Measurements from ENCODE around the gene POLR3B.

Gene POLR3B

GRCh38 chr12:106428384-106428783 is 70.8 kb downstream of the POLR3B start:
- Histone ChIP-seq H3K27me3 (ENCODE audit: control insufficient read depth in 2 of 2, insufficient read depth in 2 of 2, low read length in 2 of 2) (no peaks in the 10 kb centered on the region), H3K36me3 (ENCODE audit: control insufficient read depth in 2 of 2, insufficient read depth in 2 of 2, low read length in 2 of 2) (peaks cover 4 to 10% of the 10 kb centered on the region in 2 donors), H3K4me3 (ENCODE audit: low read length in 2 of 2) (no peak overlapping the region), H3K9ac (ENCODE audit: low read depth in 1 of 2, low read length in 2 of 2) (no peak overlapping the region), H3K27ac (ENCODE audit: low read depth in 2 of 2, low read length in 2 of 2) (no peak overlapping the region), H3K4me1 (ENCODE audit: control insufficient read depth in 2 of 2, insufficient read depth in 2 of 2, low read length in 2 of 2) (no peaks in the 10 kb centered on the region), H3K9me3 (ENCODE audit: control insufficient read depth in 2 of 2, low read length in 2 of 2) (no peaks in the 10 kb centered on the region)

GRCh38 chr12:106429043-106429552 is 71.5 kb downstream of the POLR3B start:
- Histone ChIP-seq H3K9ac (ENCODE audit: low read depth in 1 of 2, low read length in 2 of 2) (no peak overlapping the region), H3K9me3 (ENCODE audit: control insufficient read depth in 2 of 2, low read length in 2 of 2) (no peaks in the 10 kb centered on the region), H3K27me3 (ENCODE audit: control insufficient read depth in 2 of 2, insufficient read depth in 2 of 2, low read length in 2 of 2) (no peaks in the 10 kb centered on the region), H3K4me1 (ENCODE audit: control insufficient read depth in 2 of 2, insufficient read depth in 2 of 2, low read length in 2 of 2) (no peaks in the 10 kb centered on the region), H3K36me3 (ENCODE audit: control insufficient read depth in 2 of 2, insufficient read depth in 2 of 2, low read length in 2 of 2) (peaks cover 4 to 12% of the 10 kb centered on the region in 2 donors), H3K4me3 (ENCODE audit: low read length in 2 of 2) (no peak overlapping the region), H3K27ac (ENCODE audit: low read depth in 2 of 2, low read length in 2 of 2) (no peak overlapping the region)

GRCh38 chr12:106429636-106430035 is 72.1 kb downstream of the POLR3B start:
- Histone ChIP-seq H3K27ac (ENCODE audit: low read depth in 2 of 2, low read length in 2 of 2) (no peak overlapping the region), H3K27me3 (ENCODE audit: control insufficient read depth in 2 of 2, insufficient read depth in 2 of 2, low read length in 2 of 2) (no peaks in the 10 kb centered on the region), H3K4me1 (ENCODE audit: control insufficient read depth in 2 of 2, insufficient read depth in 2 of 2, low read length in 2 of 2) (no peaks in the 10 kb centered on the region), H3K36me3 (ENCODE audit: control insufficient read depth in 2 of 2, insufficient read depth in 2 of 2, low read length in 2 of 2) (peaks cover 9 to 17% of the 10 kb centered on the region in 2 donors), H3K9me3 (ENCODE audit: control insufficient read depth in 2 of 2, low read length in 2 of 2) (no peaks in the 10 kb centered on the region), H3K9ac (ENCODE audit: low read depth in 1 of 2, low read length in 2 of 2) (no peak overlapping the region), H3K4me3 (ENCODE audit: low read length in 2 of 2) (no peak overlapping the region)

DNA sequence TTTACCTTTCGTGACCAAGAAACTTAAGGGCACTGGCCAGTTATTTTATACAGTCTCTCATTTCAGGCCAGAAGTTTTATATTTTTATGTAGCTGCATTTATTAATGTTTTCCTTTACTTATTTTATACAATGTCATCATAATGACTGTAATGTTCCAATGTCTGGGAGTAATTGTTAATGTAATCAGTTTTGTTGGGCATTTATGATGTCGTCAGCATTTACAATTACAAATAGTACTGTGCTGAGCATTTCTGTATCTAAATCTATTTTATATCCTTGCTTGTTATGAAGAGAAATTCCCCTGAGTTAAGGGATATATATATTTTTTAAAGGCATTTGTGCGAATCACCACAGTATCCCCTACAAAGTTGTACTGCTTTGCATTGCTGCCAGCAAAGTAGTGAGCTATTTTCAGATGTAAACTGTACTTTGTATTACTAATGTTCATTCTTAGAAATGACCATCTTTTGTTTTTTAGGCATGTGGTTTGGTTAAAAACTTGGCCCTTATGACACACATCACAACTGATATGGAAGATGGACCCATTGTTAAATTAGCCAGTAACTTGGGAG is 74.4 kb downstream of the POLR3B start:
- H3K9ac ChIP-seq (ENCODE audit: low read depth in 1 of 2, low read length in 2 of 2), result no peak overlapping the region
- H3K4me3 ChIP-seq (ENCODE audit: low read length in 2 of 2), result no peak overlapping the region
- H3K4me1 ChIP-seq (ENCODE audit: control insufficient read depth in 2 of 2, insufficient read depth in 2 of 2, low read length in 2 of 2), result no peaks in the 10 kb centered on the region
- no peaks in the 10 kb centered on the region for H3K27me3 ChIP-seq (ENCODE audit: control insufficient read depth in 2 of 2, insufficient read depth in 2 of 2, low read length in 2 of 2)
- no peaks in the 10 kb centered on the region for H3K9me3 ChIP-seq (ENCODE audit: control insufficient read depth in 2 of 2, low read length in 2 of 2)
- H3K36me3 ChIP-seq (ENCODE audit: control insufficient read depth in 2 of 2, insufficient read depth in 2 of 2, low read length in 2 of 2), result peaks cover 20 to 28% of the 10 kb centered on the region in 2 donors
- H3K27ac ChIP-seq (ENCODE audit: low read depth in 2 of 2, low read length in 2 of 2), result no peak overlapping the region

GRCh38 chr12:106433055-106433454 is 75.5 kb downstream of the POLR3B start:
- no peak overlapping the region for H3K27ac ChIP-seq (ENCODE audit: low read depth in 2 of 2, low read length in 2 of 2)
- no peaks in the 10 kb centered on the region for H3K4me1 ChIP-seq (ENCODE audit: control insufficient read depth in 2 of 2, insufficient read depth in 2 of 2, low read length in 2 of 2)
- H3K36me3 ChIP-seq (ENCODE audit: control insufficient read depth in 2 of 2, insufficient read depth in 2 of 2, low read length in 2 of 2), result peaks cover 25 to 28% of the 10 kb centered on the region in 2 donors
- no peak overlapping the region for H3K4me3 ChIP-seq (ENCODE audit: low read length in 2 of 2)
- H3K9me3 ChIP-seq (ENCODE audit: control insufficient read depth in 2 of 2, low read length in 2 of 2), result no peaks in the 10 kb centered on the region
- no peaks in the 10 kb centered on the region for H3K27me3 ChIP-seq (ENCODE audit: control insufficient read depth in 2 of 2, insufficient read depth in 2 of 2, low read length in 2 of 2)
- no peak overlapping the region for H3K9ac ChIP-seq (ENCODE audit: low read depth in 1 of 2, low read length in 2 of 2)

DNA sequence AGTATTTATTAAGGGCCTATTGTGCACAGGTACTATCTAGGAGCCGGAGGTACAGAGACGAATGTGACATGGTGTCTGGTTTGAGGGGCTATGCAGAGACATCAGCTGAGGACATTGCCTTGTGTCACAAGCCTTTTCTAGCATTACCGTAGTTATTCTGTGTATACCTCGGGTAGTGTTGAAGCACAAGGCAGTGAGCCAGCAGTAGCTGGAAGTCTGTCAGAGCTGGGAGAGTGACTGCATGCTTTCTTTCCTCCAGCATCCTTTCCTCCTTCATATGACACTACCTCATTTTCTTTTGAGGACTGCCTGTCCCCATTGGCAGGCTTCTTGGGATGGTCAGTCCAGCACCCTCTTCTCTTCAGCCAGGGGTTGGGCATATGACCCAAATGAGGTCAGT is 77.0 kb downstream of the POLR3B start:
- peaks cover 29 to 30% of the 10 kb centered on the region in 2 donors for H3K36me3 ChIP-seq (ENCODE audit: control insufficient read depth in 2 of 2, insufficient read depth in 2 of 2, low read length in 2 of 2)
- no peak overlapping the region for H3K4me3 ChIP-seq (ENCODE audit: low read length in 2 of 2)
- no peak overlapping the region for H3K9ac ChIP-seq (ENCODE audit: low read depth in 1 of 2, low read length in 2 of 2)
- no peaks in the 10 kb centered on the region for H3K4me1 ChIP-seq (ENCODE audit: control insufficient read depth in 2 of 2, insufficient read depth in 2 of 2, low read length in 2 of 2)
- no peaks in the 10 kb centered on the region for H3K9me3 ChIP-seq (ENCODE audit: control insufficient read depth in 2 of 2, low read length in 2 of 2)
- H3K27ac ChIP-seq (ENCODE audit: low read depth in 2 of 2, low read length in 2 of 2), result no peak overlapping the region
- H3K27me3 ChIP-seq (ENCODE audit: control insufficient read depth in 2 of 2, insufficient read depth in 2 of 2, low read length in 2 of 2), result no peaks in the 10 kb centered on the region

DNA sequence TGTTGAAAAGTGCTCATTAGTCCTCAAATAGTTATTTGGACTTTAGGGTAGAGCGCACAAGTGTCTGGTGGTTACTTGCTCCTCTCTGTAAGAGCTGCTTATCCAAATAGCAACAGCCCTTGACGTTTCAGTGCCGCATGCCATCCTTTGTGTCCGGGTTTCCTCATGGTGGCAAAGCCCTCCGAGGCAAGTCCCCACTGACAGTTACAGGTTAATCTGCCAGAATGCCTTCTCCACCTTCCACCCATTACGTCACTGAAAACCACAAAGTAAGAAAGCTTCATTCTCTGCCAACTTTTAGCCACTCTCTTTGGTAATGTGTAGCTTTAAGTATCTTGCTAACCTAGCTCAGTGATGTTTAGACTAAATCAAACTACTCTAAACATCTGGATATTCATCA is 78.6 kb downstream of the POLR3B start:
- H3K36me3 ChIP-seq (ENCODE audit: control insufficient read depth in 2 of 2, insufficient read depth in 2 of 2, low read length in 2 of 2), result peaks cover 25 to 29% of the 10 kb centered on the region in 2 donors
- H3K4me1 ChIP-seq (ENCODE audit: control insufficient read depth in 2 of 2, insufficient read depth in 2 of 2, low read length in 2 of 2), result no peaks in the 10 kb centered on the region
- no peak overlapping the region for H3K9ac ChIP-seq (ENCODE audit: low read depth in 1 of 2, low read length in 2 of 2)
- H3K27ac ChIP-seq (ENCODE audit: low read depth in 2 of 2, low read length in 2 of 2), result no peak overlapping the region
- H3K9me3 ChIP-seq (ENCODE audit: control insufficient read depth in 2 of 2, low read length in 2 of 2), result no peaks in the 10 kb centered on the region
- H3K4me3 ChIP-seq (ENCODE audit: low read length in 2 of 2), result no peak overlapping the region
- H3K27me3 ChIP-seq (ENCODE audit: control insufficient read depth in 2 of 2, insufficient read depth in 2 of 2, low read length in 2 of 2), result no peaks in the 10 kb centered on the region

- H3K27ac ChIP-seq (ENCODE audit: low read depth in 2 of 2, low read length in 2 of 2), result no peak overlapping the region
- H3K4me1 ChIP-seq (ENCODE audit: control insufficient read depth in 2 of 2, insufficient read depth in 2 of 2, low read length in 2 of 2), result no peaks in the 10 kb centered on the region
- peaks cover 8 to 9% of the 10 kb centered on the region in 2 donors for H3K36me3 ChIP-seq (ENCODE audit: control insufficient read depth in 2 of 2, insufficient read depth in 2 of 2, low read length in 2 of 2)
- no peak overlapping the region for H3K9ac ChIP-seq (ENCODE audit: low read depth in 1 of 2, low read length in 2 of 2)
- H3K4me3 ChIP-seq (ENCODE audit: low read length in 2 of 2), result no peak overlapping the region
- no peaks in the 10 kb centered on the region for H3K9me3 ChIP-seq (ENCODE audit: control insufficient read depth in 2 of 2, low read length in 2 of 2)
- no peaks in the 10 kb centered on the region for H3K27me3 ChIP-seq (ENCODE audit: control insufficient read depth in 2 of 2, insufficient read depth in 2 of 2, low read length in 2 of 2)
These were observed 85.0 kb downstream of the POLR3B start for GRCh38 chr12:106442575-106442974.

- H3K27ac ChIP-seq (ENCODE audit: low read depth in 2 of 2, low read length in 2 of 2), result no peak overlapping the region
- no peak overlapping the region for H3K9ac ChIP-seq (ENCODE audit: low read depth in 1 of 2, low read length in 2 of 2)
- H3K36me3 ChIP-seq (ENCODE audit: control insufficient read depth in 2 of 2, insufficient read depth in 2 of 2, low read length in 2 of 2), result peaks cover 0 to 3% of the 10 kb centered on the region in 2 donors
- no peaks in the 10 kb centered on the region for H3K4me1 ChIP-seq (ENCODE audit: control insufficient read depth in 2 of 2, insufficient read depth in 2 of 2, low read length in 2 of 2)
- H3K4me3 ChIP-seq (ENCODE audit: low read length in 2 of 2), result no peak overlapping the region
- H3K9me3 ChIP-seq (ENCODE audit: control insufficient read depth in 2 of 2, low read length in 2 of 2), result no peaks in the 10 kb centered on the region
- H3K27me3 ChIP-seq (ENCODE audit: control insufficient read depth in 2 of 2, insufficient read depth in 2 of 2, low read length in 2 of 2), result no peaks in the 10 kb centered on the region
These were observed 87.5 kb downstream of the POLR3B start for GRCh38 chr12:106445053-106445452.

- Histone ChIP-seq H3K4me3 (ENCODE audit: low read length in 2 of 2) (no peak overlapping the region), H3K9ac (ENCODE audit: low read depth in 1 of 2, low read length in 2 of 2) (no peak overlapping the region), H3K36me3 (ENCODE audit: control insufficient read depth in 2 of 2, insufficient read depth in 2 of 2, low read length in 2 of 2) (peaks cover 0 to 3% of the 10 kb centered on the region in 2 donors), H3K4me1 (ENCODE audit: control insufficient read depth in 2 of 2, insufficient read depth in 2 of 2, low read length in 2 of 2) (no peaks in the 10 kb centered on the region), H3K27me3 (ENCODE audit: control insufficient read depth in 2 of 2, insufficient read depth in 2 of 2, low read length in 2 of 2) (no peaks in the 10 kb centered on the region), H3K9me3 (ENCODE audit: control insufficient read depth in 2 of 2, low read length in 2 of 2) (no peaks in the 10 kb centered on the region), H3K27ac (ENCODE audit: low read depth in 2 of 2, low read length in 2 of 2) (no peak overlapping the region)
These were observed 88.4 kb downstream of the POLR3B start for GRCh38 chr12:106445959-106446358.
